Activated T-cell treated with anti-CD3 and anti-CD28 coated beads for 1 hour (primary cell): ENCODE data around the gene GPR68.
"Not testable (repeated sequence)": the region's sequence is repeated elsewhere in the genome, so short reads cannot be mapped to it uniquely, and the experiment has no call there.

Source experiments
- DNase-seq: peaks from one replicate; pipeline ENCODE4 v3.0.0-alpha.2; 2020; ENCODE audit warnings: low read depth

GPR68 gene

DNA sequence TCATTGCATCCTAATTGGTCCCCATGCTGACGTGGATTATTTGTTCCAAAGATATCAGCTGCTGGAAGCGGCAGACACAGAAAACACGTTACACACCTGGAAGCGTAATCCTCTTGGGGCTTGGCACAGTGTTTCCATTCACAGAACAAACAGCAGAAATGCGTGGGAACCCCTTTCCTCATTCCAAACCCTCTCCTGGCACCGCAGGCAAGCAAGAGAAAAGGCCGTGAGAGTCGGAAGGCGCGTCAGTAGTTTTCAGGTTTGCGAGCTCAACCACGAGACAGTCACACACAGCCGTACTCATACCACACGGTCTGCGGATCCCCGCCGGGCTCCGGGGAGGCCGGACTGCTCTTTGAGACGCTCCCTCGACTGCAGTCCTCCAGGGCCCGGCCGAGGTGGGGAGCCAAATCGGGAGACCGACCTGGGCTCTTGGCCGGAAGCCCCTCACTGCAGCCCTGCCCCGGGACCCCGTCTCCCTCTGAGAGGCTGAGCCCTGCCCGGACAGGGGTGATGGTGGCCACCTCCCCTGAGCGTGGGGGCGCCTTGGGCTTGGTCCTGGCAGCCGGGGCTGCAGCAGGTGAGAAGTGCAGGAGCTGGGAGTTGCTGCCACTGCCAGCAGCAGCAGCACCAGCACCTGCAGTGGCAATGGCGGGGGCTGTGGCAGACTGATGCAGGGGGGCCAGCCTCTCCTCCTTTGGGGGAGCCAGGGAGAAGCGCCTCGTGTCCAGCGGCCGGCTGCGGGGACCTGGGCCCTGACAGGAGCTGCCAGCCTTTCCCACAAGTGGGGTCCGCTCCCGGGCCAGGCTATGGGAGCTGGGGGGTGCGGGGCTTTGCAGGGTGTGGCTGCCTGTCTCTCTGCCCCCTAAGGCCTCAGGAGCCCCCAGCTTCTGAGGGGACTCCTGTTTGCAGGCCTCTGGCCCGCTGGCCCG is 28.1 kb upstream of the GPR68 start:
- no peak for DNase-seq

DNA sequence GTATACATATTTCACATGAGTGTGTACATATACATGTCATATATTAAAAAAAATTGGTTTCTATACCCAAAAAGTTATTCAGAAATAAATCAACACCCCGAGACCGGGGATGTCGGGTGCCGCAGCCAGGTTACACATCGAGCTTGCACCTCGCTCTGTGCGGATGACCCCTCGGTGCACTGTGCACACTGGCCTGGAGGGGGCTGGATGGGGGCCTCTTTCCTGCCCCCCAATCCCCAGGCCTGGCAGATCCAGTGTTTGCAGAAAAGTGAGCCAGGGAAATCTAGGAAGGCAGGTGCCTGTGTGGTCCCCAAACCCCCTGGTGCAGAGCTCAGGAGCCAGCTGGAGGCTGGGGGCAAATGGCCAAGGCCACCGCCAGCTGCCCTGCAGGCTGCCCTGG is 27.1 kb upstream of the GPR68 start:
- no peak for DNase-seq

DNA sequence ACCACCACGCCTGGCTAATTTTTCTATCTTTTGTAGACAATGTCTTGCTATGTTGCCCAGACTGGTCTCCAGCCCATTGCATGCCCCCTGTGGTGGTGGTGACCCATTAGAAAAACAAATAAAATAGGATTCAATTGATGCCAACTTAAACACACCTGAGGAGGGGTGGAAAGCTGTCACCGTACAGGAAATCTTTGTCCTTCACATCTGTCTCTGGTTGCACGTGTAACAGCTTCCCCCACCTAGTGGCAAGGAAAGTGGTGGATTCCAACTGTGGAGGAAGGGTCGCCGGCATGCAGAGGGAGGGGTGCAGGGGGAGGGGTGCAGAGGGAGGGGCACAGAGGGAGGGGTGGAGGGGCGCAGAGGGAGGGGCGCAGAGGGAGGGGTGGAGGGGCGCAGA is 26.1 kb upstream of the GPR68 start:
- DNase-seq = no peak

DNA sequence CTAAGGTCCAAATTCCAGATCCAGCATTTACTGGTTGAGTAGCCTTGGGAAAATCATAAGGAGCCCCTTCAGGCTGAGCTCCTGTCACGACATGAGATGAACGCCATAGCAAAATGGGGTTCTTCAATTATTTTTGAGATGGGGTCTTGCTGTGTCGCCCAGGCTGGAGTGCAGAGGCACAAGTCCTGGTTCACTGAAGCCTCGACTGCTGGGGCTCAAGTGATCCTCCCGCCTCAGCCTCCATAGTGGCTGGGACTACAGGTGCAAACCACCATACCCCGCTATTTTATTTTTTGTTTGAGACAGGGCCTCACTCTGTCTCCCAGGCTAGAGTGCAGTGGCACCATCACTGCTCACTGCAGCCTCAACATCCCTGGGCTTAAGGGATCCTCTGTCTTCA is 25.7 kb upstream of the GPR68 start:
- DNase-seq = no peak

DNA sequence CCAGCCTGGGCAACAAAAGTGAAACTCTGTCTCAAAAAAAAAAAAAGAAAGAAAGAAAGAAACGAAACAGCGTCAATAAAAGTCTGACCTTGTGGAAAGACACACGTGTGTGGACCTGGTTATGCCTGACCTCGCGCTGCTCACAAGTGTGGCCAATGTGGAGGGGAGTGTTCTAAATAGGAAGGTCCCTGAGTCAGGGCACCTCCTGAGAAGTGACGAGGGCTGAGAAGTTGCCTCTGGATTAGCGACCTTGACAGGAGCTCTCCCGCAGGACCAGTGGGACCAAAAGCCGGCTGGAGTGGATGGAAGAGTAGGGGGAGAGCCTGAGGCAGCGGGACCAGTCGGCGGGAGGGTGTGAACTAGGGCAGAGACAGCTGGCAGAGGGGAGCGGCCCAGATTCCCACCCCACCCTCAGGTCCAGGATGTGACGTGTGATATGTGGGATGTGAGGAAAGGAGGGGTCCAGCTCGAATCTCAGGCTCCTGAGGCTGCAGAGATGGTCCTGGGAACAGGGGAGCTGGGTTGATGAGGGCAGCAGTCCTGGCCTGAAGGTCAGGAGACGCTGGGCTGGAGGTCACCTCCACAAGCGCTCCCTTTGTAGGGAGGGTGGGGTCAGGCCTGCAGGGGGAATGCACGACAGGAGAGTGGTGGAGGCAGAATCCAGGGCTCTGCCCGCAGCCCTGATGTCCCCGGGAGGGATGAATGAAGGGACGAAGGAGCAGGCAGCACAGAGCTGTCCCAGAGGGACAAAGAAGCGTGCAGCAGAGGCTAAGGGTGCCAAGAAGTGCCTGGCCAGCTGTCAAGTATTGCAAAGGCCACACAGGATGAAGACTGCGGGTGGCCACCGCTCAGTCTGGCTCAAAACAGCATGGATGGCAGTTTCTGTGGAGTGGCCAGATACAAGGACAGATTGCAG is 24.8 kb upstream of the GPR68 start:
- no peak for DNase-seq

DNA sequence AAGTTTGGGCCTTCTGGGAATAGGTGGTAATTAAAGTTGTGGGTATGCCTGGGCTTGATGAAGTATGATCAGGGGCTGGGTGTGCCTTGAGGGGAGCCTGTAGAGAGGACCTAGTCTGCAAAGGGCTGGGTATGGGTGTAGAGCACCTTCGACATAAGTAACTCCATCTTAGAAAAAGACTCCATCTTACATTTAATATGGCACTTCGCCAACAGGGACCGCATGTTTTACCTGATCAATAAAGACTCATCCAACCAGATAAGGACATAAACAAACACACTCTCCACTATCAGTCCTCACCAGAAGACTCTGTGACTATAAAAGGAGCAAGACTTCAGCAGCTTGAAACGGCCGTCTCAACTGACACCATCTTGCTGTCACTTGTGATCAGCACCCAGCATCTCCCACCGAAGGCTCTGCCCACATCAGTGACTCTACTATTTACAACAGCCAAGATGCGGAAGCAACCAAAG is 23.5 kb upstream of the GPR68 start:
- no peak for DNase-seq

DNA sequence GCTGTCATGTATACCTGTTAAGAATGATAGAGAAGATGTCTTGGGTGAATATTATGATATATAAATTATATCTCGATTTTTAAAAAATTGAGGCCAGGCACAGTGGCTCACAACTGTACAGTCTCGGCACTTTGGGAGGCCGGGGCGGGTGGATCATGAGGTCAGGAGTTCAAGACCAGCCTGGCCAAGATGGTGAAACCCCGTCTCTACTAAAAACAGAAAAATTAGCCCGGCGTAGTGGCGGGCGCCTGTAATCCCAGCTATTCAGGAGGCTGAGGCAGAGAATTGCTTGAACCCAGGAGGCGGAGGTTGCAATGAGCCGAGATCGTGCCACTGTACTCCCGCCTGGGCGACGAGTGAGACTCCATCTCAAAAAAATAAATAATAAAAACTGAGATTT is 21.8 kb upstream of the GPR68 start:
- DNase-seq = not testable (repeated sequence)

DNA sequence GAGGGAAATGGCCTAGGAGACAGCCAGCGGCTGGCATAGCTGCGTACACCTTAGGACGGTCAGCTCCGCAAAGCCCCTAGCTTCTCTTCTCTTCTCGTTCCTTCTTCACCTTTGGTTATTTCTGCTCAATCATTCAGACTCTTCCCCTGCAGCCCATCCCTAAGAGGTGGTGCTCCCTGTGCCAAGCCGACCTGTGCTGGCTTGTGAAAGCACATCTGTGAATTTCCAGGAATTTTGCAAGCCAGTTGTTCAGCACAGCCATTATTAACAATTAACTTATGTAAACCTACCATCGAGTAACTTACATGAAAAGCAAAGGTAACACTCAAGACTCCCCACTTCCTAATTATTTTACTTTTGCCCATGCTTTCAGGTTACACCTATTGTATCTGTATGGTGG is 20.9 kb upstream of the GPR68 start:
- DNase-seq = no peak

DNA sequence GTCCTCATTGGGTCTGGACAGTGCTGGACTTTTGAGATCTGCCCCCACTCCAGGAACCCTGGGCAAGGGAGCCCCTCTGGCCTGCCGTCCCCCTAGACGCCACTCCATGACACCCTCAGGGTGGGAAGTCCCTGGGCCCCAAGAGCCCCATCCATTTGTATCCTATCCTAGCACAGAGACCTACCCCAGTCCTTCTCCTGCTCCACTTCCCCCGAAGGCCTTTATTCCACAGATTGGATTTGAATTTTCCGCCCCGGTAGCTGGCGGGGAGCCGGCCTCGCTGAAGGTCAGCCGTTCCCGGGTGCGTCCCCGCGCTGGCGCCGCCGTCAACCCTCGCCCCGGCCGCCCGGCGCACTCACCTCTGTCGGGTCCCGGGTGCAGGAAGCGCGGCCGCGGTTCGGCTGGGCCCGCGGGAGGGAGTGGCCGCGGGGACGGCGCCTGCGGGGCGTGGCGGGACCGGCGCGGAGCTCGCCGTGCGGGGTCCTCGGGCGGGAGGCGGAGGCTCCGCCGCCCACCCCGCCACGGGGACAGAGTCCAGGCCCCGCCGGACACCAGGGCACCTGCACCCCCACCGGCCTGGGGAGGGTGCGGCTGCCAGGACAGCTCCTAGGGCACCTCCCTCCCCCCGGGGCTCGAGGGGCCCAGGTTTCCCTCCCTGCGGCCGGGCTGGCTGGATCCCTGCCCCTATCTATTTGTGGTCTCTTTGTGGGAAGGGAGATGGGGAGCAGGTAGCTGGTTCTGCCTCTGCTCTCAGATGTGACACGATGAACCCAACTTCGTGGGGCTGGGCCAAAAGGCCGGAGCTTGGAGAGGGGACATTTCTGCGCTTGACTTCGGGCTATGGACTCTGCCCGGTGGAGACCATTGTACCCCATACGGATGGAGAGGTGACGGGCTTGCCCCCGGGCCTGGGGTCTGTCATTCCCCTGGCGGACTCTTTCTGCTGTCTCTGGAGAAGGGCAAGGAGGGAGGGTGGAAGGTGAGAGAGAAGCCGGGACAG is 19.9 kb upstream of the GPR68 start:
- DNase-seq = no peak

DNA sequence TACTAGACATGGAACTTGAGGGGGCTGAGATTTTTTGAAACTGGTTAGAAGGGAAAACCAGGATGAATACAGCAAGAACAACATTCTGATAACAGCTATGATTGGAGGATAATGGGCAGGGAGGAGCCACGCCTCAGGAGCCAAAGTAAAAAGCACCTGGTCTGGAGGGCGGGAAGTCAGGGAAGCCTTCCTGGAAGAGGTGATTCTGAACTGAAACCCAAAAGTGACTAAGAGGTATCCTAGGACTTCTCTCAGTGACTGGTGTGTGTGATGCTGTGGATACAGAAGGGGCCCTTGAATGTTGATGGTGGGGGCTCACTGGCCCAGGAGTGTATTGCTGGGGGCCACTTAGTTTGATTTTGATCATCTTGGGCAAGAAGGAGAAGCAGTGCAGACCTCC is 18.8 kb upstream of the GPR68 start:
- no peak for DNase-seq

DNA sequence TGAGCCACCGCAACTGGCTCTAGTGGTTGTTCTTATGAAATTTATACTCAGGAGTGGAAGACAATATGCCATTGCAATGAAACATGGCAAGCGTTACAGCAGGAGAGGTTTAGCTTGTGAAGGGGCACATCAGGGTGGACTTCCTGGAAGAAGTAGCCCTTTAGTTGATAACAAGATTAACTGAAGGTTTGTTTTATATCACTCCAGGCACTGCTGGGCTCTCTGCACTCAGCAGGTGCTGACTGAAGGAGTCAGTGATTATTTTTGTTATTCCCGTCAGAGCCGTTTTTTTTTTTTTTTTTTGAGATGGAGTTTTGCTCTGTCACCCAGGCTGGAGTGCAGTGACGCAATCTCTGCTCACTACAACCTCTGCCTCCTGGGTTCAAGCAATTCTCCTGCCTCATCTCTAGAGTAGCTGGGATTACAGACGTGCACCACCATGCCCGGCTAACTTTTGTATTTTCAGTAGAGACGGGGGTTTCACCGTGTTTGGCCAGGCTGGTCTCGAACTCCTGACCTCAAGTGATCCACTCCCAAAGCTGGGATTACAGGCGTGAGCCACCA is 17.6 kb upstream of the GPR68 start:
- DNase-seq = no peak

DNA sequence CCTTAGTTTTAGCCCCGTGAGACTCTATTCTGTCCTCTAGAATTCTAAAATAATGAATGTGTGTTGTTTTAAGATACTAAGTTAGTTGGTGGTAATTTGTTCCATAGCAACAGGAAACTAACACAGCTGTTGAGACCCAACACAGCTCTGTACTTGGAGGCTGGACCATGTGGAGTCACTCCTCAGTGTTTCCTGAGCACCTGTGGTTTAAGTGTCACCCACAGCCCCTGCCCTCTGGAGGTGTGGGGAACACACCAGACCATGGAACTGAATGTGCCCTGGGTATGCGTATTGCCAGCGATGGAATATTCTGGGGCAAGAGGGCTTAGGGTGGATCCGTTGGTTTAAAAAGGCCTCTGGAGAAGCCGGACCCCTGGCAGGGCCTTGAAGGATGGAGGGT is 16.6 kb upstream of the GPR68 start:
- no peak for DNase-seq

DNA sequence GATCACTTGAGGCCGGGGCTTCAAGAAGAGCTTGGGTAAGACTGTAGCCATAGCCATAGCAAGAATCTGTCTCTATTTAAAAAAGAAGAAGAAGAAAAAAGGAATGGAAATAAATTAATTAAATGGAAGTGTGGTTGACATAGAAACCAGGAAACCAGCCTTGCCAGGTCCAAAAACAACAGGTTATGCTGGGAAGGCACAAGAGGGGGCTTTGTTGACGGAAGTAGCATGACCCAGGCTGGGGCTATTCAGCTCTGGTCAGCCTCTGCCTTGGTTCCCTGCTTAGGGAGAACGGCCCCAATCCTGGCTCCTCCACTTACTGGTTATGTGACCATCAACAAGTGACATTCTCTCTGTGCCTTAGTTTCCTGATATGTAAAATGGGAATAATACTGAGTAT is 14.4 kb upstream of the GPR68 start:
- DNase-seq = no peak

DNA sequence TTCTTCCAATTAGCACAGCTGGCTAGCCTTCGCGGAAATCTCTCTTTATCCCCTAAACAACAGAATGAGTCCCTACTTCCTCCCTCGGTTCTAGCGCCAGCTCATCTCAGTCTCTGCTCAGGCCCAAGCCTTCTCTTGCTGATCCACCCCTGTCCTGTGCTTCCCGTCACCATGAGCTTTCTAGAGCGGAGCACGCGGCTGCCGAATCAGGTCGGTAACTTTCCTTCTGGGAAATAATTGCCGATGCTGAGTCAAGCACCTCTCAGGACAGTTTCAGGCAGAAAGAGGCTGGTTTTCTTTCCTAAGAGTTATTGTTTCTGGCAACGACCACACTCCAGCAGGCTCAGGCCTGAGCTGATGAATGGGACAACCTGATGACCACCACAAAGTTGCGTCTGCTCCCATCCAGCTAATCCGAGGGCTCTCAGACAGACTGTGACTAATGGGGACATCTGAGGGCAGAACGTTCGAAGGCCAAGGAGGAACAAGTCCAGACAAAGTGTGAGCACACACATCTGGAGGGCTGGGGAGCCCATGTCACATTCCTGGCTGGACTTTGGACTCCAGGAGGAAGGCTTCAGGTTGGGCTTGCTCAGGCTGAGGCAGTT is 13.6 kb upstream of the GPR68 start:
- no peak for DNase-seq

DNA sequence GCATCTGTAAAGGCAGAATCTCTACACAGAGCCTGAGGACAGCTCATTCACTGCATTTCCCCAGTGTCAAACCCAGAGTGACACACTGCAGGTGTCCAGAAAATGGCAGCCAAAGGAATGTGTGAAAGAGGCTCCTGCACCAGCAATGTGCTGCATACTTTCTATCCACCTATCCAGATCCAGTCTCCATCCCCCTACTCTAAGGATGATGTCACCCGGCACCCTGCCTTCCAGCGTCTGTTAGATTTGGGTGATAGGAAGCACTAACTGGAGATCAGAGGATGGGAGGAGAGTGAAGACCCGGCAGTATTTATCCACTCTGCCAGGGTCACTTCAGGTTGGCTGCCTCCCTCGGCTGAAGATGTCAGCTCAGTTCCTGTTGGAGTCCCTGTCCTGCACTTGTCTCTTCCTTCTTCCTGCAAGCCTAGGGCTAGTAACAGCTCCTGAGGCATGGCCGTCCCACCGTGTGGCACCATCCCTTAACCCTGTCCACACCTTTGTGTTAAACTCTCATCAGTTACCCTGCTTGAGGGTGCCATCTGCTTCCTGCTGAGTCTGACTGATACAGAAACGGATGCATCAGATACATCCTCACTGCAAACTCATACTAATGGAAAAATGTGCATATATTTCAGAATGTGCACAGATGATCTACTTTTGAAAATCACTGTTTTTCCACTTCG is 13.0 kb upstream of the GPR68 start:
- no peak for DNase-seq

DNA sequence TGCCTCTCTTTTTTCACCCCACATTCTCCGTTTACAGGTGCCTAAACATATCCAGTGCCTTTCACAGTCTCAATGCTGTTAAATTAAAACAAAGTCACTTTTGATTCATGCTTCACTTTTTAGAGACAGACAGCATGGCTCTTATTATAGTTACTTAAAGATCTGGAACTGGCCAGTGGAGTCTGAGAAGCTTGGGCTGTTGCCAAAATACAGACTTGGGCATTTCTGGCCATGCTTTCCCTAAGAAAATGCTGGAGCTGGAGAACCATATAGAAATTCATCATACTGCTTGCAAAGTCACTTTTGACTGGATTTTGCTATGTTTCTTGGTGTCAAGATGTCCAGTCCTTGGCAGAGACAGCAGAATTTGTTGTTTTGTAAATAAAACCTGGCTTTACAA is 12.2 kb upstream of the GPR68 start:
- no peak for DNase-seq

DNA sequence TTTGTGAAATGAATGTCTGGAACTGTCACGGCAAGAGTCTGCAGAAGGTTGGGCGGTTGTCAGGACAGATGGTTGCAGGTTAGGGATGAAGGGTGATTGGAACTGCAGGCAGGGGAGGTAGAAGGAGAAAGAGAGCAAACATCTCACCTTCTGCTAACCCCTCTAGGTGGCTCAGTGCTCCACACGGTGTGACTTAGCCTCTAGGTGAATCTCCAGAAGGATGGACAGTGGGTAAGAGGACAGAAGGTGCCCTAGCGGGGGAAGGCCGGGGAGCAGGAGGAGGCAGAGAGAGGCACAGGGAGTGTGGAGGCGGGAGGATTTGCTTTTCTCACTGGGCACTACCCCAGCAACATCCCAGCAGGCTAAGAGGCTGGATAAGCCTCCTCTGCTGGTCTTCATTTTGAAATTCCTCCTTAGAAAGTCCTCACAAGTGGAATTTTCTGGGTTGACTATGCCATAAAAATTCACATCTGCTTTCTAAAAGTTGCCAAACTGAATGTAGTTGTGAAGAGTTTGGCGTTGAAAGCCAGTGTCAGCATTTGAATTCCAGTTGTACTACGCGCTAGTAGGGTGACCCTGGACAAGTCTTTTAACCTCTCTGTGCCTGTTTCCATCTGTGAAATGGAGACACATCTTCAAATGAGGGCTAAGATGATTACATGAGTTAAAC is 10.7 kb upstream of the GPR68 start:
- no peak for DNase-seq

DNA sequence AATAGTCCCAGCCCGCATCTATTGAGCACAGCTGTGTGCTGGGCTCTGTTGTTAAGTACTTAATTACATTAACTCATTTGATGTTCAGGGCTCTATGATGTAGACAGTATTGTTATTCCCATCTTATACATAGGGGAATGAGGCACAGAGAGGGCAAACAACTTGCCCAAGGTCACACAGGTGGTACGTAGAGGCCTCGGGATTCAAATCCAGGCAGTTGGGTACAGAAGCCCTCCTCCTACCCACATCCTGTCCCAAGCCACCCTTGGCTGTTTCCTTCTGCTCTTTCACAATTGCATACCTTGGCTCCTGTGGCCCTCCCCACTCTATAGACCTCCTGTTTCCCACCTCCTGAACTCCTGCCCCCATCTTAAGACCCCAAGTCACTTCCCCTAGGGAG is 10.0 kb upstream of the GPR68 start:
- DNase-seq = no peak

DNA sequence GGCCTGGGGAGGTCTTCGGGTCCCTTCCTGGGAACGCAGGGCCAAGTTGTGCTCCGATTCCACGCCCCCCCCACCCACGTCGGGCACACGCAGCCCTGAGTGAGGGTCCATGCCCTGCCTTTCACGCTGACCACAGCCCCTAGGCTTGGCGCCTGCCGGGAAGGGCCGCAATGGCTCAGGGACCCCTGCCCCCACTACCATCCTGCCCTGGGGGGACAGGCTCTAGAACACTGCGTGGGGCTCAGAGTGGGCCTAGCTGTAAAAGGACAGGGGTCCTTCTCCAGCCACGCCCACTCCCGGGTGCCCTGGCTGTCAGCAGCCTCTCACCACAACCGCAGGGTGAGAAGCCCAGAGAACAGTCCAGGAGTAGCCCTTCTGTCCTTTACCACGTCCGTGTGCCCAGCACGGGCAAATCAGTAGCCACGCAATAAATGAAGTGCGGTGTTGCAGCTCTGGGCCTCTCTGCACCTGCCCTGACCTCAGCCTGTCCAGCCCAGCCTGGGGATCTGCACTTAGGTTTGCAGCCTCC is 9.4 kb upstream of the GPR68 start:
- DNase-seq = no peak
